Astrocyte (in vitro differentiated cells and primary cell): ENCODE results near the gene ARTN. TPM values are rescaled to one million over a fixed set of nuclear protein-coding genes. Genes with fewer than 3 reads are reported as not detected.

Experiments used
- DNase-seq: peaks from one replicate; pipeline ENCODE4 v3.0.0-alpha.2; 2010; ENCODE audit warnings: low read depth
- FAIRE-seq: peaks from 2 replicates; lab custom pipeline; 2011; peaks lifted over from hg19 to GRCh38; lab: Jason Lieb, UNC
- H2AFZ ChIP-seq: 2 replicates; pipeline ENCODE4 v1.6.0; 2012; ENCODE audit warnings: low read depth, low read length, inconsistent platforms
- H3K27ac ChIP-seq: 2 replicates; pipeline ENCODE4 v1.5.1; 2011; ENCODE audit warnings: low read depth, low read length, inconsistent platforms
- H3K27me3 ChIP-seq: 2 replicates; pipeline ENCODE4 v1.6.0; 2011; ENCODE audit warnings: low read length, inconsistent platforms; ENCODE audit not compliant: insufficient read depth
- H3K36me3 ChIP-seq: 2 replicates; pipeline ENCODE4 v1.5.1; 2011; ENCODE audit warnings: low read length, inconsistent platforms; ENCODE audit not compliant: insufficient read depth
- H3K4me1 ChIP-seq: 2 replicates; pipeline ENCODE4 v1.5.1; 2011; ENCODE audit warnings: low read length, inconsistent platforms; ENCODE audit not compliant: insufficient read depth
- H3K4me2 ChIP-seq: 2 replicates; pipeline ENCODE4 v1.6.0; 2012; ENCODE audit warnings: low read length, inconsistent platforms
- H3K4me3 ChIP-seq: 2 replicates; pipeline ENCODE4 v1.5.1; 2011; ENCODE audit warnings: low read depth, mild to moderate bottlenecking, low read length, inconsistent platforms; ENCODE audit not compliant: insufficient read depth
- H3K79me2 ChIP-seq: 2 replicates; pipeline ENCODE4 v1.6.0; 2012; ENCODE audit warnings: mild to moderate bottlenecking, low read length, inconsistent platforms; ENCODE audit not compliant: insufficient read depth
- H3K9ac ChIP-seq: 2 replicates; pipeline ENCODE4 v1.6.0; 2012; ENCODE audit warnings: mild to moderate bottlenecking, low read length, inconsistent platforms
- H3K9me3 ChIP-seq: 2 replicates; pipeline ENCODE4 v1.5.1; 2012; ENCODE audit warnings: low read depth, mild to moderate bottlenecking, low read length, inconsistent platforms; ENCODE audit not compliant: insufficient read depth
- H4K20me1 ChIP-seq: 2 replicates; pipeline ENCODE4 v1.6.0; 2012; ENCODE audit warnings: low read length, inconsistent platforms; ENCODE audit not compliant: insufficient read depth
- H3K27ac Mint-ChIP-seq: one replicate; pipeline ENCODE4 v1.8.0; 2021; ENCODE audit warnings: mild to moderate bottlenecking, mixed read lengths; ENCODE audit not compliant: unreplicated experiment
- H3K27me3 Mint-ChIP-seq: one replicate; pipeline ENCODE4 v1.8.0; 2021; ENCODE audit warnings: low read depth, mixed read lengths; ENCODE audit not compliant: unreplicated experiment
- H3K36me3 Mint-ChIP-seq: one replicate; pipeline ENCODE4 v1.8.0; 2021; ENCODE audit warnings: low read depth, mixed read lengths; ENCODE audit not compliant: unreplicated experiment
- H3K4me1 Mint-ChIP-seq: one replicate; pipeline ENCODE4 v1.8.0; 2021; ENCODE audit warnings: low read depth, mixed read lengths; ENCODE audit not compliant: unreplicated experiment
- H3K4me3 Mint-ChIP-seq: one replicate; pipeline ENCODE4 v1.8.0; 2021; ENCODE audit warnings: mild to moderate bottlenecking, moderate library complexity, mixed read lengths; ENCODE audit not compliant: unreplicated experiment
- H3K9me3 Mint-ChIP-seq: one replicate; pipeline ENCODE4 v1.8.0; 2021; ENCODE audit warnings: mild to moderate bottlenecking, mixed read lengths; ENCODE audit not compliant: unreplicated experiment
- EZH2 ChIP-seq: IDR thresholded peaks from 2 replicates; pipeline ENCODE4 v1.6.1; 2012; ENCODE audit warnings: mild to moderate bottlenecking, low read length, inconsistent platforms; ENCODE audit not compliant: insufficient read depth
- total RNA-seq: library from RNA; stranded (reverse); gene quantifications from 2 replicates; pipeline ENCODE4 v1.2.1, GENCODE V29; 2021
- TF ChIP-seq, protein P1 (sequence below): IDR thresholded peaks from 2 replicates; pipeline ENCODE4 v1.5.1; 2011; ENCODE audit warnings: low read depth, mild to moderate bottlenecking, inconsistent platforms, low read length, moderate library complexity; ENCODE audit not compliant: insufficient read depth

ARTN gene
- total RNA-seq, 1 donor from 2014 or later = 1.5 TPM

- Mint-ChIP-seq H3K27ac (no peak overlapping the region), H3K4me1 (peaks cover 34% of the 10 kb centered on the region), H3K36me3 (peaks cover 31% of the 10 kb centered on the region), H3K9me3 (no peaks in the 10 kb centered on the region), H3K27me3 (no peaks in the 10 kb centered on the region), H3K4me3 (no peak overlapping the region)
- Histone ChIP-seq H3K4me3 (no peak overlapping the region), H4K20me1 (peaks cover 68% of the 10 kb centered on the region), H3K9ac (no peak overlapping the region), H2AFZ (no peak overlapping the region), H3K4me1 (peaks cover 28% of the 10 kb centered on the region), H3K27me3 (no peaks in the 10 kb centered on the region), H3K4me2 (peak overlapping the region; percentile 28), H3K9me3 (no peaks in the 10 kb centered on the region), H3K79me2 (peaks cover 49% of the 10 kb centered on the region), H3K27ac (no peak overlapping the region), H3K36me3 (peaks cover 4% of the 10 kb centered on the region)
- no peak for FAIRE-seq
- TF ChIP-seq, protein P1, sequence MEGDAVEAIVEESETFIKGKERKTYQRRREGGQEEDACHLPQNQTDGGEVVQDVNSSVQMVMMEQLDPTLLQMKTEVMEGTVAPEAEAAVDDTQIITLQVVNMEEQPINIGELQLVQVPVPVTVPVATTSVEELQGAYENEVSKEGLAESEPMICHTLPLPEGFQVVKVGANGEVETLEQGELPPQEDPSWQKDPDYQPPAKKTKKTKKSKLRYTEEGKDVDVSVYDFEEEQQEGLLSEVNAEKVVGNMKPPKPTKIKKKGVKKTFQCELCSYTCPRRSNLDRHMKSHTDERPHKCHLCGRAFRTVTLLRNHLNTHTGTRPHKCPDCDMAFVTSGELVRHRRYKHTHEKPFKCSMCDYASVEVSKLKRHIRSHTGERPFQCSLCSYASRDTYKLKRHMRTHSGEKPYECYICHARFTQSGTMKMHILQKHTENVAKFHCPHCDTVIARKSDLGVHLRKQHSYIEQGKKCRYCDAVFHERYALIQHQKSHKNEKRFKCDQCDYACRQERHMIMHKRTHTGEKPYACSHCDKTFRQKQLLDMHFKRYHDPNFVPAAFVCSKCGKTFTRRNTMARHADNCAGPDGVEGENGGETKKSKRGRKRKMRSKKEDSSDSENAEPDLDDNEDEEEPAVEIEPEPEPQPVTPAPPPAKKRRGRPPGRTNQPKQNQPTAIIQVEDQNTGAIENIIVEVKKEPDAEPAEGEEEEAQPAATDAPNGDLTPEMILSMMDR = no peak
- TF ChIP-seq EZH2 = no peak
- no peak for DNase-seq
Measured at GRCh38 chr1:43982808-43983207, 49.2 kb downstream of the ARTN start.

DNA sequence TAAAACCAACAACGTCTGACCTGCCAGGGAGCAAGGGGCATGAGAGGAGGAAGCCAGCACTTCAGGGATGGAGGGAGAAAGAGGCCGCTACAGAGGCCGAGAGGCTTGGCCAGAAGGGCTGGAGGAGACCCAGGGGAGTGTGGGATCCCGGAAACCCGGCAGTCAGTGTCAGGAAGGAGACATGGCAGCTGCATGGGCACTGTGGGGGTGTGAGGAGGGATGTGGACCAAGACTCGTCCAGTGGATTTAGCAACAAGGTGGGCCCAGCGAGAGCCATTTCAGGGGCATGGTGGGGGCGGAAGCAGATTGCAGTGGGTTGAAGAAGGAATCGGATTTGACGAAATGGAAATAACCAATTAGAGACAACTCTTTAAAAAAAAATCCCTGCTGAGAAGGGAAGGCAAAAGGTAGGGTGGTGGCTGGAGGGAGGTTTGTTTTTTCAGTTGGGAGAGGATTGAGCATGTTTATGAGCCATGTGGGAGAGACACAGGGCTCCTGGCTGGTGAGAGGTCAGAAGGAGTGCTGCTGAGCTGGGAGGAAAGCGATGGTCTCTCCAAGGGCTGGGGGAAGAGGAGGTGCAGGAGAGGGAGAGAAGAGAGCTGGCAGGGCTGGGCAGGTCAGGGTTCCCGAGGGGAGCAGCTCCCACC lies 49.8 kb downstream of the ARTN start:
- Histone ChIP-seq H3K4me2 (peak overlapping the region; percentile 28), H3K27ac (no peak overlapping the region), H3K4me1 (peaks cover 23% of the 10 kb centered on the region), H3K79me2 (peaks cover 43% of the 10 kb centered on the region), H3K4me3 (no peak overlapping the region), H3K9ac (no peak overlapping the region), H3K36me3 (peaks cover 2% of the 10 kb centered on the region), H3K9me3 (no peaks in the 10 kb centered on the region), H4K20me1 (peaks cover 63% of the 10 kb centered on the region), H2AFZ (no peak overlapping the region), H3K27me3 (no peaks in the 10 kb centered on the region)
- Mint-ChIP-seq H3K27ac (peak overlapping the region; percentile 55), H3K27me3 (no peaks in the 10 kb centered on the region), H3K9me3 (no peaks in the 10 kb centered on the region), H3K36me3 (peaks cover 26% of the 10 kb centered on the region), H3K4me1 (peaks cover 28% of the 10 kb centered on the region), H3K4me3 (no peak overlapping the region)
- TF ChIP-seq, protein P1 = no peak
- no peak for TF ChIP-seq EZH2
- FAIRE-seq = no peak
- no peak for DNase-seq

- no peak overlapping the region for H2AFZ ChIP-seq
- H3K27ac Mint-ChIP-seq = no peak overlapping the region
- H3K79me2 ChIP-seq = peaks cover 35% of the 10 kb centered on the region
- peaks cover 26% of the 10 kb centered on the region for H3K36me3 Mint-ChIP-seq
- peaks cover 16% of the 10 kb centered on the region for H3K4me1 ChIP-seq
- peaks cover 2% of the 10 kb centered on the region for H3K36me3 ChIP-seq
- H3K4me3 Mint-ChIP-seq = no peak overlapping the region
- FAIRE-seq (no peak), DNase-seq (no peak)
- H3K9me3 Mint-ChIP-seq = no peaks in the 10 kb centered on the region
- H3K4me3 ChIP-seq = no peak overlapping the region
- no peaks in the 10 kb centered on the region for H3K27me3 Mint-ChIP-seq
- H3K27ac ChIP-seq = no peak overlapping the region
- H3K4me1 Mint-ChIP-seq = peaks cover 25% of the 10 kb centered on the region
- H3K9me3 ChIP-seq = no peaks in the 10 kb centered on the region
- H3K4me2 ChIP-seq = no peak overlapping the region
- peaks cover 59% of the 10 kb centered on the region for H4K20me1 ChIP-seq
- no peak overlapping the region for H3K9ac ChIP-seq
- TF ChIP-seq, protein P1 = no peak
- TF ChIP-seq EZH2 = no peak
- H3K27me3 ChIP-seq = no peaks in the 10 kb centered on the region
Measured at GRCh38 chr1:43984855-43985254, 51.3 kb downstream of the ARTN start.
